Muscle of leg (tissue), 11 donors: ENCODE measurements around the gene TGFBR2. TPM values are rescaled to one million over a fixed set of nuclear protein-coding genes. Genes with fewer than 3 reads are reported as not detected.

ENCODE experiments used
- DNase-seq: peaks from one replicate; pipeline ENCODE4 v3.0.0; 2013
- H3K27ac ChIP-seq: one replicate; pipeline ENCODE4 v1.5.1; 2013; ENCODE audit warnings: mild to moderate bottlenecking, low read length, control low read depth
- H3K27me3 ChIP-seq: one replicate; pipeline ENCODE4 v1.6.1; 2013; ENCODE audit warnings: low read length; ENCODE audit not compliant: control insufficient read depth, insufficient read depth
- H3K36me3 ChIP-seq: one replicate; pipeline ENCODE4 v1.6.1; 2013; ENCODE audit warnings: low read length; ENCODE audit not compliant: control insufficient read depth, insufficient read depth
- H3K4me1 ChIP-seq: one replicate; pipeline ENCODE4 v1.6.1; 2013; ENCODE audit warnings: low read length; ENCODE audit not compliant: control insufficient read depth, insufficient read depth
- H3K4me3 ChIP-seq: one replicate; pipeline ENCODE4 v1.5.1; 2013; ENCODE audit warnings: low read length, control low read depth
- H3K9me3 ChIP-seq: replicated peaks from 2 replicates; pipeline ENCODE4 v1.6.1; 2013; ENCODE audit warnings: low read depth, low read length; ENCODE audit not compliant: control insufficient read depth
- WGBS: methylation state at CpG from one replicate; pipeline ENCODE4 v1.1.5; 2013; ENCODE audit warnings: missing lambda C conversion rate; ENCODE audit not compliant: insufficient coverage; 5-methylcytosine and 5-hydroxymethylcytosine counted together
- polyA plus RNA-seq, 8 donors: library from polyadenylated mRNA; unstranded; fragments of 120-200 nt; gene quantifications; one replicate each; pipeline versions ENCODE4 v1.2.1 to v1.2.3, GENCODE V29; 2013; ENCODE audit warnings: inconsistent platforms in 1 of 8, low replicate concordance in 1 of 8; ENCODE audit not compliant: insufficient read length in 8 of 8, insufficient read depth in 1 of 8
- total RNA-seq: library from RNA; stranded (reverse); fragments of 120-200 nt; gene quantifications from one replicate; pipeline ENCODE4 v1.2.4, GENCODE V29; 2013

TGFBR2 gene
- total and polyA plus RNA-seq, 9 donors = 47.7 to 110 (median 68.6) TPM

GRCh38 chr3:30672287-30672735 is 65.9 kb downstream of the TGFBR2 start:
- Histone ChIP-seq H3K27ac (no peak overlapping the region), H3K9me3 (no peaks in the 10 kb centered on the region), H3K4me1 (no peaks in the 10 kb centered on the region), H3K36me3 (peaks cover 39% of the 10 kb centered on the region), H3K27me3 (no peaks in the 10 kb centered on the region), H3K4me3 (no peak overlapping the region)
- 96% methylated on average over 3 of the region's 4 CpGs for WGBS
- no peak for DNase-seq

- no peak overlapping the region for H3K4me3 ChIP-seq
- 20% methylated on average over 1 of the region's 4 CpGs for WGBS
- H3K9me3 ChIP-seq = no peaks in the 10 kb centered on the region
- H3K27ac ChIP-seq = no peak overlapping the region
- peaks cover 40% of the 10 kb centered on the region for H3K36me3 ChIP-seq
- peak; percentile 86 for DNase-seq
- H3K4me1 ChIP-seq = no peaks in the 10 kb centered on the region
- no peaks in the 10 kb centered on the region for H3K27me3 ChIP-seq
These were observed 66.6 kb downstream of the TGFBR2 start for GRCh38 chr3:30672959-30673358.

- H3K9me3 ChIP-seq = no peaks in the 10 kb centered on the region
- no peak overlapping the region for H3K27ac ChIP-seq
- peaks cover 41% of the 10 kb centered on the region for H3K36me3 ChIP-seq
- 100% methylated on average over 2 of the region's 6 CpGs for WGBS
- DNase-seq = no peak
- no peak overlapping the region for H3K4me3 ChIP-seq
- H3K4me1 ChIP-seq = no peaks in the 10 kb centered on the region
- H3K27me3 ChIP-seq = no peaks in the 10 kb centered on the region
These were observed 67.3 kb downstream of the TGFBR2 start for GRCh38 chr3:30673425-30674341.

- no peak overlapping the region for H3K27ac ChIP-seq
- peaks cover 7% of the 10 kb centered on the region for H3K4me1 ChIP-seq
- 94% methylated on average over 2 of the region's 2 CpGs for WGBS
These were observed 68.6 kb downstream of the TGFBR2 start for GRCh38 chr3:30675006-30675405.

GRCh38 chr3:30675774-30676173 is 69.4 kb downstream of the TGFBR2 start:
- peaks cover 46% of the 10 kb centered on the region for H3K36me3 ChIP-seq
- H3K4me1 ChIP-seq = peaks cover 11% of the 10 kb centered on the region
- H3K9me3 ChIP-seq = no peaks in the 10 kb centered on the region
- H3K27ac ChIP-seq = no peak overlapping the region
- WGBS = 100% methylated on average over 2 of the region's 5 CpGs
- H3K27me3 ChIP-seq = no peaks in the 10 kb centered on the region
- no peak overlapping the region for H3K4me3 ChIP-seq
- DNase-seq = no peak

More at GRCh38 chr3:30675006-30675405, 68.6 kb downstream of the TGFBR2 start:
- DNase-seq = no peak
- Histone ChIP-seq H3K9me3 (no peaks in the 10 kb centered on the region), H3K27me3 (no peaks in the 10 kb centered on the region), H3K36me3 (peaks cover 47% of the 10 kb centered on the region), H3K4me3 (no peak overlapping the region)

GRCh38 chr3:30676424-30677346 is 70.3 kb downstream of the TGFBR2 start:
- Histone ChIP-seq H3K27me3 (no peaks in the 10 kb centered on the region), H3K9me3 (no peaks in the 10 kb centered on the region)
- 73% methylated on average over 2 of the region's 4 CpGs for WGBS

GRCh38 chr3:30677347-30677685 is 70.9 kb downstream of the TGFBR2 start:
- no peak overlapping the region for H3K27ac ChIP-seq
- H3K36me3 ChIP-seq = peaks cover 35% of the 10 kb centered on the region
- peaks cover 24% of the 10 kb centered on the region for H3K4me1 ChIP-seq
- no peak for DNase-seq
- no peaks in the 10 kb centered on the region for H3K9me3 ChIP-seq
- H3K4me3 ChIP-seq = no peak overlapping the region
- WGBS = no CpG with 5 or more reads among the region's 8 CpGs
- H3K27me3 ChIP-seq = no peaks in the 10 kb centered on the region

More at GRCh38 chr3:30676424-30677346, 70.3 kb downstream of the TGFBR2 start:
- no peak for DNase-seq
- Histone ChIP-seq H3K27ac (no peak overlapping the region), H3K4me3 (no peak overlapping the region), H3K4me1 (peaks cover 19% of the 10 kb centered on the region), H3K36me3 (peaks cover 39% of the 10 kb centered on the region)

- H3K4me3 ChIP-seq = no peak overlapping the region
- H3K27ac ChIP-seq = no peak overlapping the region
- no peaks in the 10 kb centered on the region for H3K9me3 ChIP-seq
- no peak for DNase-seq
- peaks cover 34% of the 10 kb centered on the region for H3K36me3 ChIP-seq
- H3K27me3 ChIP-seq = no peaks in the 10 kb centered on the region
- H3K4me1 ChIP-seq = peaks cover 34% of the 10 kb centered on the region
These were observed 72.6 kb downstream of the TGFBR2 start for GRCh38 chr3:30679045-30679444.

- DNase-seq = peak; percentile 94
- 12% methylated on average over 13 of the region's 18 CpGs for WGBS
- Histone ChIP-seq H3K27me3 (no peaks in the 10 kb centered on the region), H3K27ac (peak overlapping the region; percentile 87), H3K36me3 (peaks cover 29% of the 10 kb centered on the region), H3K4me1 (peaks cover 34% of the 10 kb centered on the region), H3K4me3 (no peak overlapping the region), H3K9me3 (no peaks in the 10 kb centered on the region)
These were observed 74.6 kb downstream of the TGFBR2 start for GRCh38 chr3:30680789-30681648.
